HepG2 (cell line): ENCODE measurements around the gene RHBDL1. TPM values are rescaled to one million over a fixed set of nuclear protein-coding genes. Genes with fewer than 3 reads are reported as not detected.

ENCODE experiments used
- FOXO1 ChIP-seq: sonication (generic); formaldehyde crosslinking; IDR thresholded peaks from 2 replicates; pipeline ENCODE4 v1.4.0; 2020; ENCODE audit warnings: missing genetic modification reagents
- HOXD1 ChIP-seq: sonication (generic); formaldehyde crosslinking; IDR thresholded peaks from 2 replicates; pipeline ENCODE4 v1.5.0; 2020; ENCODE audit warnings: missing genetic modification reagents
- ISX ChIP-seq: sonication (generic); formaldehyde crosslinking; conservative IDR thresholded peaks from 2 replicates; pipeline ENCODE4 v1.5.0; 2020; ENCODE audit warnings: missing genetic modification reagents
- NFYC ChIP-seq: IDR thresholded peaks from 2 replicates; pipeline ENCODE4 v1.6.1; 2016; ENCODE audit warnings: missing genetic modification reagents, missing compliant biosample characterization
- PRPF4 ChIP-seq: fragments of 200-400 bp; formaldehyde crosslinking; IDR thresholded peaks from 2 replicates; pipeline ENCODE4 v1.6.1; 2016; ENCODE audit warnings: low read length, low read depth; ENCODE audit not compliant: poor library complexity, severe bottlenecking
- RFX3 ChIP-seq: IDR thresholded peaks from 2 replicates; pipeline ENCODE4 v1.6.1; 2016; ENCODE audit warnings: missing biosample characterization, missing genetic modification reagents
- RXRB ChIP-seq: IDR thresholded peaks from 2 replicates; pipeline ENCODE4 v1.6.1; 2016; ENCODE audit warnings: borderline replicate concordance, missing genetic modification reagents, missing compliant biosample characterization
- SP2 ChIP-seq: sonication (generic); formaldehyde crosslinking; IDR thresholded peaks from 2 replicates; pipeline ENCODE4 v1.5.1; 2020; ENCODE audit warnings: mild to moderate bottlenecking, missing genetic modification reagents
- TSC22D2 ChIP-seq: sonication (generic); formaldehyde crosslinking; IDR thresholded peaks from 2 replicates; pipeline ENCODE4 v1.5.1; 2020; ENCODE audit warnings: missing genetic modification reagents, mild to moderate bottlenecking, borderline replicate concordance
- ZBTB8A ChIP-seq: sonication (generic); formaldehyde crosslinking; IDR thresholded peaks from 2 replicates; pipeline ENCODE4 v1.4.0; 2020; ENCODE audit warnings: mild to moderate bottlenecking, low read depth, missing genetic modification reagents, borderline replicate concordance
- ZNF263 ChIP-seq: sonication (generic); formaldehyde crosslinking; IDR thresholded peaks from 2 replicates; pipeline ENCODE4 v1.4.0; 2020; ENCODE audit warnings: missing genetic modification reagents
- polyA plus RNA-seq, 8 experiments: library from polyadenylated mRNA; depleted of rRNA in 3 of 8; stranded (reverse) in 7 of 8; unstranded in 1 of 8; fragments of >200 nt; fragmentation: Illumina TruSeq in 4 of 8; extraction: Trizol in 4 of 8; gene quantifications; 2 replicates each; pipeline versions ENCODE4 v1.2.1 to v1.2.3, GENCODE V29; 2011 to 2016; ENCODE audit warnings: low read depth in 4 of 8, missing spikeins in 1 of 8, mixed read lengths in 1 of 8; ENCODE audit not compliant: insufficient read depth in 1 of 8
- total RNA-seq, 5 experiments: library from RNA; depleted of rRNA; stranded (reverse); fragments of >200 nt; fragmentation: Illumina TruSeq; extraction: Trizol; gene quantifications; 2 replicates each; pipeline ENCODE4 v1.2.3, GENCODE V29; 2016; ENCODE audit warnings: low read depth in 1 of 5
- TF ChIP-seq, protein P1 (sequence below): sonication (generic); formaldehyde crosslinking; IDR thresholded peaks from 2 replicates; pipeline ENCODE4 v1.5.1; 2020; ENCODE audit warnings: missing genetic modification reagents, mild to moderate bottlenecking, borderline replicate concordance
- TF ChIP-seq, protein P2 (sequence below): sonication (generic); formaldehyde crosslinking; IDR thresholded peaks from 2 replicates; pipeline ENCODE4 v1.8.0; 2022; ENCODE audit warnings: low read depth, missing genetic modification reagents
- TF ChIP-seq, protein P3 (sequence below): sonication (generic); formaldehyde crosslinking; IDR thresholded peaks from 2 replicates; pipeline ENCODE4 v1.8.0; 2022; ENCODE audit warnings: missing genetic modification reagents, mild to moderate bottlenecking, moderate library complexity, borderline replicate concordance
- TF ChIP-seq, protein P4 (sequence below): sonication (generic); formaldehyde crosslinking; IDR thresholded peaks from 2 replicates; pipeline ENCODE4 v1.4.0; 2020; ENCODE audit warnings: missing genetic modification reagents
- TF ChIP-seq, protein P5 (sequence below): sonication (generic); formaldehyde crosslinking; IDR thresholded peaks from 2 replicates; pipeline ENCODE4 v1.4.0; 2020; ENCODE audit warnings: mild to moderate bottlenecking, missing genetic modification reagents
- TF ChIP-seq, protein P6 (sequence below): sonication (generic); formaldehyde crosslinking; conservative IDR thresholded peaks from 2 replicates; pipeline ENCODE4 v1.8.0; 2022; ENCODE audit warnings: mild to moderate bottlenecking, moderate library complexity, missing genetic modification reagents

RHBDL1 gene
- total and polyA plus RNA-seq, 2 of the 13 experiments (the other 11 are each of a cell fraction or from before 2014, with no cell fraction given) = 1.8 to 3.8 TPM

DNA sequence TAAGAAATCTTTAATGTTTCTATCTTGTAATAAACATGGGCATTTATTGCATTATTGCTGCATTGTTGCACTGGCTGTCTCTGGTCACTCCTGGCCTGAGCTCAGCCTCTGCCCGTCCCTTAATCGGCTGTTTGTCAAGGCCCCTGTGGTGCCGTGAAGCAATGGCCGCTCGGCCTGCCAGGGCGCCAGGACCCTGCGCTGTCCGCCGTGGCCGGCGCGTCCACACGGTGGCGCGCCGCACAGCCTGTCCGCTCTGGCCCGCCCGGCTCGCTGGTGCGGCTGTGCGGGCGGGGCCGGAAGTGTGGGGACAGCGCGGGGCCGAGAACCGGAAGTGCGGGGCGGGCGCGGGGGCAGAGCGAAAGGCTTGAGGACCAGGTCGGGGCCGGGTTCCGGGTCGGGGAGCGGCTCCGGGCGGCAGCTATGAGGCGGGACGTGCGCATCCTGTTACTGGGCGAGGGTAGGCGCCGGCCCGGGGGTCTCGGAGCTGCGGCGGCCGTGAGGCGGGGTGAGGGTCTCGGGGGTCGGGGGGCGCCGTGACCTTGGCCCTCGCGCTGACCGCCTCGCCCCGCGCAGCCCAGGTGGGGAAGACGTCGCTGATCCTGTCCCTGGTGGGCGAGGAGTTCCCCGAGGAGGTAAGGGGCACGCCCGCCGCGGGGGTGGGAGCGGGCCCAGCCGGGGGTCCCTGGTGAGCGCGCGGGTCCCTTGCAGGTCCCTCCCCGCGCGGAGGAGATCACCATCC is 7.5 kb upstream of the RHBDL1 start, which contains the start of gene RHOT2 (continued):
- TF ChIP-seq, protein P1, sequence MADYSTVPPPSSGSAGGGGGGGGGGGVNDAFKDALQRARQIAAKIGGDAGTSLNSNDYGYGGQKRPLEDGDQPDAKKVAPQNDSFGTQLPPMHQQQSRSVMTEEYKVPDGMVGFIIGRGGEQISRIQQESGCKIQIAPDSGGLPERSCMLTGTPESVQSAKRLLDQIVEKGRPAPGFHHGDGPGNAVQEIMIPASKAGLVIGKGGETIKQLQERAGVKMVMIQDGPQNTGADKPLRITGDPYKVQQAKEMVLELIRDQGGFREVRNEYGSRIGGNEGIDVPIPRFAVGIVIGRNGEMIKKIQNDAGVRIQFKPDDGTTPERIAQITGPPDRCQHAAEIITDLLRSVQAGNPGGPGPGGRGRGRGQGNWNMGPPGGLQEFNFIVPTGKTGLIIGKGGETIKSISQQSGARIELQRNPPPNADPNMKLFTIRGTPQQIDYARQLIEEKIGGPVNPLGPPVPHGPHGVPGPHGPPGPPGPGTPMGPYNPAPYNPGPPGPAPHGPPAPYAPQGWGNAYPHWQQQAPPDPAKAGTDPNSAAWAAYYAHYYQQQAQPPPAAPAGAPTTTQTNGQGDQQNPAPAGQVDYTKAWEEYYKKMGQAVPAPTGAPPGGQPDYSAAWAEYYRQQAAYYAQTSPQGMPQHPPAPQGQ (CRISPR knock-in tag) = peak; percentile 98
- TF ChIP-seq ISX (no peak; the same call in none of the 2 replicates), PRPF4 (no peak), NFYC (CRISPR knock-in tag) (0 out of 2 replicates have a peak, but pooled peaks have one; percentile 12), ZBTB8A (no peak), RXRB (peak; percentile 62), ZNF263 (CRISPR knock-in tag) (no peak), RFX3 (CRISPR knock-in tag) (no peak), SP2 (CRISPR knock-in tag) (peak; percentile 78), HOXD1 (peak; percentile 20; the same call in 1 of the 2 replicates), FOXO1 (CRISPR knock-in tag) (peak; percentile 80), TSC22D2 (CRISPR knock-in tag) (peak; percentile 92)
- TF ChIP-seq, protein P2, sequence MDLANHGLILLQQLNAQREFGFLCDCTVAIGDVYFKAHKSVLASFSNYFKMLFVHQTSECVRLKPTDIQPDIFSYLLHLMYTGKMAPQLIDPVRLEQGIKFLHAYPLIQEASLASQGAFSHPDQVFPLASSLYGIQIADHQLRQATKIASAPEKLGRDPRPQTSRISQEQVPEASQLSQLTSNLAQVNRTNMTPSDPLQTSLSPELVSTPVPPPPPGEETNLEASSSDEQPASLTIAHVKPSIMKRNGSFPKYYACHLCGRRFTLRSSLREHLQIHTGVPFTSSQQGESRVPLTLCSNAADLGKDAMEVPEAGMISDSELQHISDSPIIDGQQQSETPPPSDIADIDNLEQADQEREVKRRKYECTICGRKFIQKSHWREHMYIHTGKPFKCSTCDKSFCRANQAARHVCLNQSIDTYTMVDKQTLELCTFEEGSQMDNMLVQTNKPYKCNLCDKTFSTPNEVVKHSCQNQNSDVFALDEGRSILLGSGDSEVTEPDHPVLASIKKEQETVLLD = peak; percentile 94
- TF ChIP-seq, protein P3, sequence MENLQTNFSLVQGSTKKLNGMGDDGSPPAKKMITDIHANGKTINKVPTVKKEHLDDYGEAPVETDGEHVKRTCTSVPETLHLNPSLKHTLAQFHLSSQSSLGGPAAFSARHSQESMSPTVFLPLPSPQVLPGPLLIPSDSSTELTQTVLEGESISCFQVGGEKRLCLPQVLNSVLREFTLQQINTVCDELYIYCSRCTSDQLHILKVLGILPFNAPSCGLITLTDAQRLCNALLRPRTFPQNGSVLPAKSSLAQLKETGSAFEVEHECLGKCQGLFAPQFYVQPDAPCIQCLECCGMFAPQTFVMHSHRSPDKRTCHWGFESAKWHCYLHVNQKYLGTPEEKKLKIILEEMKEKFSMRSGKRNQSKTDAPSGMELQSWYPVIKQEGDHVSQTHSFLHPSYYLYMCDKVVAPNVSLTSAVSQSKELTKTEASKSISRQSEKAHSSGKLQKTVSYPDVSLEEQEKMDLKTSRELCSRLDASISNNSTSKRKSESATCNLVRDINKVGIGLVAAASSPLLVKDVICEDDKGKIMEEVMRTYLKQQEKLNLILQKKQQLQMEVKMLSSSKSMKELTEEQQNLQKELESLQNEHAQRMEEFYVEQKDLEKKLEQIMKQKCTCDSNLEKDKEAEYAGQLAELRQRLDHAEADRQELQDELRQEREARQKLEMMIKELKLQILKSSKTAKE (CRISPR knock-in tag) = no peak
- TF ChIP-seq, protein P4, sequence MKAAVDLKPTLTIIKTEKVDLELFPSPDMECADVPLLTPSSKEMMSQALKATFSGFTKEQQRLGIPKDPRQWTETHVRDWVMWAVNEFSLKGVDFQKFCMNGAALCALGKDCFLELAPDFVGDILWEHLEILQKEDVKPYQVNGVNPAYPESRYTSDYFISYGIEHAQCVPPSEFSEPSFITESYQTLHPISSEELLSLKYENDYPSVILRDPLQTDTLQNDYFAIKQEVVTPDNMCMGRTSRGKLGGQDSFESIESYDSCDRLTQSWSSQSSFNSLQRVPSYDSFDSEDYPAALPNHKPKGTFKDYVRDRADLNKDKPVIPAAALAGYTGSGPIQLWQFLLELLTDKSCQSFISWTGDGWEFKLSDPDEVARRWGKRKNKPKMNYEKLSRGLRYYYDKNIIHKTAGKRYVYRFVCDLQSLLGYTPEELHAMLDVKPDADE = 0 out of 2 replicates have a peak, but pooled peaks have one; percentile 61
- TF ChIP-seq, protein P5, sequence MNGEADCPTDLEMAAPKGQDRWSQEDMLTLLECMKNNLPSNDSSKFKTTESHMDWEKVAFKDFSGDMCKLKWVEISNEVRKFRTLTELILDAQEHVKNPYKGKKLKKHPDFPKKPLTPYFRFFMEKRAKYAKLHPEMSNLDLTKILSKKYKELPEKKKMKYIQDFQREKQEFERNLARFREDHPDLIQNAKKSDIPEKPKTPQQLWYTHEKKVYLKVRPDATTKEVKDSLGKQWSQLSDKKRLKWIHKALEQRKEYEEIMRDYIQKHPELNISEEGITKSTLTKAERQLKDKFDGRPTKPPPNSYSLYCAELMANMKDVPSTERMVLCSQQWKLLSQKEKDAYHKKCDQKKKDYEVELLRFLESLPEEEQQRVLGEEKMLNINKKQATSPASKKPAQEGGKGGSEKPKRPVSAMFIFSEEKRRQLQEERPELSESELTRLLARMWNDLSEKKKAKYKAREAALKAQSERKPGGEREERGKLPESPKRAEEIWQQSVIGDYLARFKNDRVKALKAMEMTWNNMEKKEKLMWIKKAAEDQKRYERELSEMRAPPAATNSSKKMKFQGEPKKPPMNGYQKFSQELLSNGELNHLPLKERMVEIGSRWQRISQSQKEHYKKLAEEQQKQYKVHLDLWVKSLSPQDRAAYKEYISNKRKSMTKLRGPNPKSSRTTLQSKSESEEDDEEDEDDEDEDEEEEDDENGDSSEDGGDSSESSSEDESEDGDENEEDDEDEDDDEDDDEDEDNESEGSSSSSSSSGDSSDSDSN = peak; percentile 64; the same call in 1 of the 2 replicates
- TF ChIP-seq, protein P6, sequence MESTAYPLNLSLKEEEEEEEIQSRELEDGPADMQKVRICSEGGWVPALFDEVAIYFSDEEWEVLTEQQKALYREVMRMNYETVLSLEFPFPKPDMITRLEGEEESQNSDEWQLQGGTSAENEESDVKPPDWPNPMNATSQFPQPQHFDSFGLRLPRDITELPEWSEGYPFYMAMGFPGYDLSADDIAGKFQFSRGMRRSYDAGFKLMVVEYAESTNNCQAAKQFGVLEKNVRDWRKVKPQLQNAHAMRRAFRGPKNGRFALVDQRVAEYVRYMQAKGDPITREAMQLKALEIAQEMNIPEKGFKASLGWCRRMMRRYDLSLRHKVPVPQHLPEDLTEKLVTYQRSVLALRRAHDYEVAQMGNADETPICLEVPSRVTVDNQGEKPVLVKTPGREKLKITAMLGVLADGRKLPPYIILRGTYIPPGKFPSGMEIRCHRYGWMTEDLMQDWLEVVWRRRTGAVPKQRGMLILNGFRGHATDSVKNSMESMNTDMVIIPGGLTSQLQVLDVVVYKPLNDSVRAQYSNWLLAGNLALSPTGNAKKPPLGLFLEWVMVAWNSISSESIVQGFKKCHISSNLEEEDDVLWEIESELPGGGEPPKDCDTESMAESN (CRISPR knock-in tag) = peak; percentile 97
